ENCODE data around the gene RAI1.
"Not testable (repeated sequence)": the region's sequence is repeated elsewhere in the genome, so short reads cannot be mapped to it uniquely, and the experiment has no call there.

The RAI1 gene

GRCh38 chr17:17681187-17681743, at the start of gene RAI1:
RAI1 (plus strand) TSS chr17:17681458; CDS start chr17:17792949, 111,491 bp downstream.
- peak; percentile 65 for DNase-seq

- DNase-seq = not testable (repeated sequence)
These were observed 48.6 kb upstream of the RAI1 start for GRCh38 chr17:17632690-17633089.

- no peak for DNase-seq
These were observed 47.9 kb upstream of the RAI1 start for GRCh38 chr17:17633310-17633709.

GRCh38 chr17:17635126-17635525, 46.1 kb upstream of the RAI1 start:
- DNase-seq = no peak

- DNase-seq = not testable (repeated sequence)
These were observed 45.6 kb upstream of the RAI1 start for GRCh38 chr17:17635537-17636271.

- no peak for DNase-seq
These were observed 44.9 kb upstream of the RAI1 start for GRCh38 chr17:17636272-17636885.

GRCh38 chr17:17638467-17638866, 42.8 kb upstream of the RAI1 start:
- no peak for DNase-seq

GRCh38 chr17:17639661-17640270, 41.5 kb upstream of the RAI1 start:
- DNase-seq = not testable (repeated sequence)

GRCh38 chr17:17641621-17642409, 39.4 kb upstream of the RAI1 start:
- DNase-seq = peak; percentile 77

- not testable (repeated sequence) for DNase-seq
These were observed 36.1 kb upstream of the RAI1 start for GRCh38 chr17:17645148-17645547.

- no peak for DNase-seq
These were observed 35.3 kb upstream of the RAI1 start for GRCh38 chr17:17645961-17646360.

- DNase-seq = no peak
These were observed 33.6 kb upstream of the RAI1 start for GRCh38 chr17:17647524-17648178.

- no peak for DNase-seq
These were observed 32.5 kb upstream of the RAI1 start for GRCh38 chr17:17648762-17649161.

GRCh38 chr17:17650959-17651358, 30.3 kb upstream of the RAI1 start:
- no peak for DNase-seq

GRCh38 chr17:17653343-17653742, 27.9 kb upstream of the RAI1 start:
- no peak for DNase-seq

GRCh38 chr17:17659340-17659739, 21.9 kb upstream of the RAI1 start:
- DNase-seq = no peak

- no peak for DNase-seq
These were observed 20.1 kb upstream of the RAI1 start for GRCh38 chr17:17661134-17661533.

- no peak for DNase-seq
These were observed 19.3 kb upstream of the RAI1 start for GRCh38 chr17:17661834-17662385.

- peak; percentile 81 for DNase-seq
These were observed 17.8 kb upstream of the RAI1 start for GRCh38 chr17:17663160-17664063.

GRCh38 chr17:17664064-17664452, 17.2 kb upstream of the RAI1 start:
- no peak for DNase-seq

- no peak for DNase-seq
These were observed 16.0 kb upstream of the RAI1 start for GRCh38 chr17:17665255-17665654.
